Spleen (tissue), 7 donors: Measurements from ENCODE around the gene IL18R1.

Experiments used
- POLR2A ChIP-seq, 3 donors: fragments of 450-650 bp; IDR thresholded peaks; one replicate each; pipeline ENCODE4 v1.5.1; 2017; ENCODE audit warnings: antibody characterized with exemption in 3 of 3, mild to moderate bottlenecking in 1 of 3
- POLR2AphosphoS5 ChIP-seq, 3 donors: sonication (generic); formaldehyde crosslinking; IDR thresholded peaks; one replicate each; pipeline ENCODE4 v1.5.1; 2017; ENCODE audit warnings: antibody characterized with exemption in 3 of 3
- TF ChIP-seq, protein P1 (sequence below), 11 experiments: fragments of 200-600 bp in 7 of 11; fragments of 450-650 bp in 4 of 11; sonication (generic) in 4 of 11; IDR thresholded peaks in 8 of 11; conservative IDR thresholded peaks in 3 of 11; 1 replicate in 7 of 11; 2 replicates in 4 of 11; pipeline versions ENCODE4 v1.4.0 to v1.8.0; 2016 to 2021; ENCODE audit warnings: antibody characterized with exemption in 11 of 11, inconsistent platforms in 4 of 11, mild to moderate bottlenecking in 1 of 11
- donor health status: DM: no; HTN: no; CAD: no; lungs with moderate emphysema.
- donor health status: DM: no; HTN: no; CAD: no.
- donor health status: DM: no; HTN: no; CAD: no.

- TF ChIP-seq, protein P1, sequence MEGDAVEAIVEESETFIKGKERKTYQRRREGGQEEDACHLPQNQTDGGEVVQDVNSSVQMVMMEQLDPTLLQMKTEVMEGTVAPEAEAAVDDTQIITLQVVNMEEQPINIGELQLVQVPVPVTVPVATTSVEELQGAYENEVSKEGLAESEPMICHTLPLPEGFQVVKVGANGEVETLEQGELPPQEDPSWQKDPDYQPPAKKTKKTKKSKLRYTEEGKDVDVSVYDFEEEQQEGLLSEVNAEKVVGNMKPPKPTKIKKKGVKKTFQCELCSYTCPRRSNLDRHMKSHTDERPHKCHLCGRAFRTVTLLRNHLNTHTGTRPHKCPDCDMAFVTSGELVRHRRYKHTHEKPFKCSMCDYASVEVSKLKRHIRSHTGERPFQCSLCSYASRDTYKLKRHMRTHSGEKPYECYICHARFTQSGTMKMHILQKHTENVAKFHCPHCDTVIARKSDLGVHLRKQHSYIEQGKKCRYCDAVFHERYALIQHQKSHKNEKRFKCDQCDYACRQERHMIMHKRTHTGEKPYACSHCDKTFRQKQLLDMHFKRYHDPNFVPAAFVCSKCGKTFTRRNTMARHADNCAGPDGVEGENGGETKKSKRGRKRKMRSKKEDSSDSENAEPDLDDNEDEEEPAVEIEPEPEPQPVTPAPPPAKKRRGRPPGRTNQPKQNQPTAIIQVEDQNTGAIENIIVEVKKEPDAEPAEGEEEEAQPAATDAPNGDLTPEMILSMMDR (IDR thresholded peaks at IDR 0.05 in 8 of 11, conservative IDR thresholded peaks at IDR 0.05 in 3 of 11), result no peak
- TF ChIP-seq POLR2AphosphoS5 (IDR thresholded peaks at IDR 0.05), result no peak
- TF ChIP-seq POLR2A (IDR thresholded peaks at IDR 0.05), result no peak
Observed at GRCh38 chr2:102417946-102418345, 62.4 kb downstream of the IL18R1 start.
